Stimulated activated CD4-positive, alpha-beta T cell treated with anti-CD3 and anti-CD28 coated beads, Interleukin-2, amount 100 ng/mL, for 48 hours (primary cell): ENCODE measurements around the gene IL13RA2.

ENCODE experiments used
- DNase-seq, 2 donors: peaks; one replicate each; pipeline ENCODE4 v3.0.0-alpha.2; 2020

IL13RA2 gene, protein sequence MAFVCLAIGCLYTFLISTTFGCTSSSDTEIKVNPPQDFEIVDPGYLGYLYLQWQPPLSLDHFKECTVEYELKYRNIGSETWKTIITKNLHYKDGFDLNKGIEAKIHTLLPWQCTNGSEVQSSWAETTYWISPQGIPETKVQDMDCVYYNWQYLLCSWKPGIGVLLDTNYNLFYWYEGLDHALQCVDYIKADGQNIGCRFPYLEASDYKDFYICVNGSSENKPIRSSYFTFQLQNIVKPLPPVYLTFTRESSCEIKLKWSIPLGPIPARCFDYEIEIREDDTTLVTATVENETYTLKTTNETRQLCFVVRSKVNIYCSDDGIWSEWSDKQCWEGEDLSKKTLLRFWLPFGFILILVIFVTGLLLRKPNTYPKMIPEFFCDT

GRCh38 chrX:115017455-115017854 lies at the start of gene IL13RA2:
IL13RA2 (minus strand) TSS chrX:115017616; CDS start chrX:115017269, 347 bp downstream.
- no peak for DNase-seq

DNA sequence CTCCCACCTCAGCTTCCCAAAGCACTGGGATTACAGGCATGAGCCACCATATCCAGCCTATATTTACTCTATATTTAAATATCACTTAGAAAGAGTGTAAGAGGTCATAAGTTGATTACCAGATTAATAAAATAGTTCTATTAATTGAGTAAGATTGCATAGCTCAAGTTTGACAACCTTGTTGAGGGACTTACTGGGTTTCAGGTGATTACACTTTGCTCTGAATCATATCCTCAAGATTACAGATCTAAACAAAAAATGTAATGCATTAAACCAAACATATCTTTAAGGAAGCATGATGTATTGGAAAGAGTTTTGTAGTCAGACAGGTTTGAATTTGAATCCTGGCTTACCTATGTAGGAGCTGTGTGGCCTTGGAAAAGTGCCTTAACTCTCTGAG lies 47.9 kb upstream of the IL13RA2 start:
- no peak for DNase-seq

DNA sequence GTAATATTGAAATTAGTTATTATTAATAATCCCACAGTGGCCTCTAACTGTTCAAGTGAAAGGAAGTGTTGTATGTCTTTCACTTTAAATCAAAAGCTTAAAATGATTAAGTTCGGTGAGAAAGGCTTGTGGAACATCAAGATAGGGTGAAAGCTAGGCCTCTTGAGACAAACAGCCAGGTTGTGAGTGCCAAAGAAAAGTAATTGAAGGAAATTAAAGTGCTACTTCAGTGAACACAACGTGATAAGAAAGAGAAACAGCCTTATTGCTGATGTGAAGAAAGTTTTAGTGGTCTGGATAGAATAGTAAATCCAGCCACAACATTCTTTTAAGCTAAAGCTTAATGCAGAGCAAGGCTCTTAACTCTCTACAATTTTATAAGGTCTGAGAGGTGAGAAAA lies 42.6 kb upstream of the IL13RA2 start:
- no peak for DNase-seq

DNA sequence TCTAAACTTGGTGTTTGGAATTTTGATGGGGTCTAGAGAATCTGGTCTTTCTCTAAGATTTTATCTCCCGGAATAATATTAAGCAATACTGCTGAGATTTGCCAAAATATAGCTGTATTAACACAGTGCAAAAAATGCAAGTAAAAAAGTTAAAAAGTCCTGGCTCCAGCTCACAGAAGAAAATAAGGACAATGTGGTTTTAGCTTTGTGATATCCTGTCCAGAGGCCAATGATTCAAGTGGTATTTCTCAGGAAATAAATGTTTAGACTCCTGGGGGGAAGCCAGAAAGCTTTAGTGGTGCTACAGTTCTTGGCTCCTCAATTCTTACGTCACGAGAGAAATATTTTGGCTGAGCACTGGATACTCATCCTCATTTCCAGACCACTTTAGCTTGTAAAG lies 40.9 kb upstream of the IL13RA2 start:
- DNase-seq: no peak

DNA sequence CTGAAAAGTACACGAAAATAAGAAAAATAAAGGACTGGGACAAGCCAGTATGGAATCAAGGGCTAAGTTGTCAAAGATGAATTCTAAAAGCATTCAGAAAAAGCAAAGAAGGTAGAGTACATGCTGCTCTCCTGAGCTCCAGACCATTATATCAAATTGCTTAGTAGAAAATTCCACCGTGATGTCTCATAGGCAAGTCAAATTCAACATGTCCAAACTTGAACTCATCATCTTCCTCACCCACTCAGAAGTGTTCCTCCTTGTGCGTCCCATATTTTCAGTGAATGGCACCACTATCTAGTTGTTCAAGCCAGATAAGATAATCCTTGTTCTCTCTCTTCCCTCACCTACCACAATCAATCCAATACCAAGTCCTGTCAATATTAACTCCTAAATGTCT lies 37.5 kb upstream of the IL13RA2 start:
- DNase-seq: no peak

GRCh38 chrX:115053223-115053622 lies 35.8 kb upstream of the IL13RA2 start:
- no peak for DNase-seq

DNA sequence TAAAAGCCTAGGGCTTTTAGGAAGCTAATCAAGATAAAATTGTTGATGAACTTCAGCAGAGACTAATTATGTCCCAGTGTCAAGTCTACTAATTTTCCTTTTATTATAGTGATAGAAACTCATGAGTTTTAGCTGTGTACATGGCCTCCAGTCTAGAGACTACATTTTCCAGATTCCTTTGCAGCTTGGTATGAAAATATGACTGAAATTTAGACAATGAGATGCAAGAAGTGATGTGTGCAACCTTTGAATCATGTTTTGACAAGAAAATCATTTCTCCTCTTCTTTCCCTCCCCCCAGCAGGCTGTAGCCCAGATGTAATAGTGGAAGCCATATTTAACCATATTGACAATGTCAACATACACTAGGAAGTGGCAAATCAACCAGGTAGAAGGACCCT lies 30.3 kb upstream of the IL13RA2 start:
- no peak for DNase-seq

DNA sequence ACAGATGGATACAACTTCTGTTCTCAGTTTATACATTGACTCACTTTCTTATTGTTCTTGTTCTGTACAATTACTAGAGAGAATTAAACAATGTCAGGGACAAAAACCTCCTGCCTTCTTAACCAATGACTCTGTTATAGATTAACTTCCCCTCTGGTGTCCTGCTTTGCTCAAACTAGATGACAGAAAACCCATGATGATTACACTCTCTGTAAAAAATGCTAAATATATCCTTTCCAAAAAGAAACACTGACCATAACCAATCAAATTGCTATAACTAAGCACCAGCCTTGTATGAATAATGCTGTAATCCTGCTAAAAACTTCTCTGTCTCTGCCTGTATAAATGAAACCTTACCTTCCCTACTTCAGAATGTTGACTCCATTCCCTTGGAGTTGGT lies 29.8 kb upstream of the IL13RA2 start:
- no peak for DNase-seq

DNA sequence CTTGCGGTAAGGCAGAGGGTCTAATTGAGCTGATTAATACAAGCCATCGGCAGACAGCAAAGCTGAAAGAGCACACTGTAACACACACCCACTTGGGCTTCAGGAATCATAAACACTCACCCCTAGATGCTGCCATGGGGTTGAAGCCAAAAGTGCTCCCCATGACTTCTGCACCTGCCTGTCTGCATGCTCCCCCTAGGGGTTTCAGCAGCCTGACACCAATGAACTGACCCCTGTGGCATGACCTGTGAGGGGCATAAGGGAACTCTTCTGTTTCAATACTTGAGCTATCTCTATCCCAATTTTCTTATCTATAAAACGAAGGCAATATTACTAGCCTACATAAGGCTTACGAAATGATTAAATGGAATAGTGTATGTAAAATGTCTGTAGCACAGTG lies 23.0 kb upstream of the IL13RA2 start:
- no peak for DNase-seq

- no peak for DNase-seq
Measured at GRCh38 chrX:115038406-115038805, 21.0 kb upstream of the IL13RA2 start.

GRCh38 chrX:115036029-115036428 lies 18.6 kb upstream of the IL13RA2 start:
- DNase-seq: no peak

DNA sequence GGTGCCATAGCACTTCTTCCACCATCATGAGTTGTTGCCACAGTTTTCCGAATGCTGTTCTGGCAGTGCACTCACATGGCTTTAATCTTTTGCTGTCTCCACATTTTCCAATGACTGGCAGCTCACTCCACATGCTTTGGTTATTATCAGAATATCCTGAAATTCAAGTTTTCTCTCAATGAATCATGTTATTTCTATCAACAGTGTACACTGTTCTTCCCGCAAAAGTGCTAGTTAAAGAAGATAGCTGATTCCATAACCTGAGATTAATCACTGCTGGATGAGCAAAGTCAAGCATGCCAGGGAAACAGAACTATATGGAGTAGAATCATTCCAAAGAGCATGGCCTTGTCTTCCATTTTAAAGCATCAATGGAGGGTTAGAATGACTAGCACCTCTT lies 14.6 kb upstream of the IL13RA2 start:
- no peak for DNase-seq

- no peak for DNase-seq
Measured at GRCh38 chrX:115030625-115031024, 13.2 kb upstream of the IL13RA2 start.

- DNase-seq: no peak
Measured at GRCh38 chrX:115029869-115030570, 12.6 kb upstream of the IL13RA2 start.

DNA sequence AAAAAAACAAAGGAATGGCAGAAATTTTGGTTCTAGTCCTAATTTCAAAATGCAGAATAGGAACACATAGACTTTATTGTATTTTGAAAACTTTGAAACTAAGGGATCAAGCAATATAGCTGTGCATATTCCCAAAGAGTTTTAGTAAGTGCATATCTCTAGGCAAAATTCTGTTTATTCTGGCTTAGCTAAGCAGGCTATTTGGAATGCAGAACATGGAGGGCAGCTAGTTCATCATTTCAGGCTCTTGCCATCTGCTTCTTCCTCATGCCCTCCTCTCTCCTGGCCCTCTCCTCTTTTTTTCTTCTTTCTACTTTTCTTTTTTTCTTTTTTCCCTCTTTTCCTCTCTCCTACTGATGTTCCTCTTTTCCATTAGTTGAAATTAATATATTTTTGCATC lies 12.0 kb upstream of the IL13RA2 start:
- DNase-seq: no peak

DNA sequence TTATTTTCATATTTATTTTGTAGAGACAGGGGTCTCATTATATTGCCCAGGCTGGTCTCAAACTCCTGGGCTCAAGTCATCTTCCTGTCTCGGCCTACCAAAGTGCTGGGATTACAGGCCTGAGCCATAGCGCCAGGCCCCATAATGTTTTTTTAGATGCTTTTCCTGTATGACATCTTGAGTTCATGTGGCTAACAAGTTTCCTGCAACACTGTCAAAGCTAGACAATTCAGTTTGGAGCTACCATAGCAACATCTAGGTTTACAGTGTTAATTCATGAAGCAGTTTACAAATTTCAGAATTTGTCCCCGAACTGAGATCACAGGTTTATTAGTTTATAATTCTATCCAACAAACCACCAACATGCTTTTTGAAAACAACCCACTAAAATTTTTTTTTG lies 6.4 kb upstream of the IL13RA2 start:
- no peak for DNase-seq

DNA sequence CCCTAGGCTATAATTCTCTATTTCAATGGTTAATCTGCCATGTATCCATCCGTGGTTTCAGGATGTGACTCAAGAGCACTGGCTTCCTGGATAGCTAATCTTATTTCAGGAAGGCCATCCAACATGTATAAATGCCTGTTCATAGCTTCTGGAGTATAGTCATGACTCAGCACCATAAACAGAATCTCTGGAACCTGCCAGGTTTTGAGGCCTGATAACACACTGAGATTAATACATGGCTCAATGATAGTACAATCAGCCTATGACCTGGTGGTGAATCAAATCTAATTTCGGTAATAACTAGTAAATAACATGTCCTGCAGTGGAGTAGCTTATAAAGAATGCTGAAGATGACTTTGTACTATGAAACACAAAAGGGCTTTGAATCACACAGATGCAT lies 5.7 kb upstream of the IL13RA2 start:
- no peak for DNase-seq

DNA sequence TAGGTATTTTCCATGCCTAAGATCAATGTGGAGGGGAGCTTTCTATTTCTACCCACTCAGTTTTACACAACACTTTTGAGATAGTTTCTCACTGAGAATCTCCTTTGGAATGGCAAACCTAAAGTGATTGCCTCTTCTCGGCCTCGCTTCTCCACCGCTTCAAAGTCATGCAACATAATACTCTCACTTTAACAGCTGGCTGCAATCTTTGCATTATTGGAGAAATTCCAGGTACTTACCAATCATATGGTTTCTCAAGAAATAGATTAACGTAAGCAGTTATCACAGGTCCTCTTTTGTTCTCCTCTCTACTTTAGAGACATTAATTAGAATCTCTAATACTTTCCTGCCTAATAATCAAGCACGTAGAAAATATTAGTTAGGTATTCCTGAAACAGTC lies 3.7 kb upstream of the IL13RA2 start:
- no peak for DNase-seq

DNA sequence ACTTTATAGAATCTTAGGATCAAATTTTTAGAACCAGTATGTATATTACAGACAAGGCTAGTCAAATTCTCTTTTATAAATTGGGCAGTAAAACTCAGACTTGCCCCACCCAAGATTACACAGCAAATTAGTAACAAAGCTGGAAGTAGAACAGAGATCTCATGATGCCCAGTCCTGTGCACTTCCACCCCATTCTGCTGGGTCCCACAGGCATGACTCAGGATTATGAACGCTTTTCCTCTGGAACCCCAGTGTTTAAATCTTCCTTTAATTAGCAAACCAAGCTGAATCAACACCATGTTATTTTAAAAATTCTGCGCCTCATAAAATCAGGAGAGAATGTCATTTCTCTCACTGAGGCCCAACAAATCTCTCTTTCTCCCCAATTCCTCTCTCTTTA lies 1.5 kb upstream of the IL13RA2 start:
- no peak for DNase-seq

- peak in 1 of 2 donors; percentile 21 for DNase-seq
Measured at GRCh38 chrX:115018040-115018647, 728 bp upstream of the IL13RA2 start.

GRCh38 chrX:115013705-115014104 lies 3.7 kb downstream of the IL13RA2 start:
- DNase-seq: no peak

GRCh38 chrX:115011428-115011827 lies 6.0 kb downstream of the IL13RA2 start:
- no peak for DNase-seq

GRCh38 chrX:114999906-115000305 lies 17.5 kb downstream of the IL13RA2 start:
- DNase-seq: no peak

DNA sequence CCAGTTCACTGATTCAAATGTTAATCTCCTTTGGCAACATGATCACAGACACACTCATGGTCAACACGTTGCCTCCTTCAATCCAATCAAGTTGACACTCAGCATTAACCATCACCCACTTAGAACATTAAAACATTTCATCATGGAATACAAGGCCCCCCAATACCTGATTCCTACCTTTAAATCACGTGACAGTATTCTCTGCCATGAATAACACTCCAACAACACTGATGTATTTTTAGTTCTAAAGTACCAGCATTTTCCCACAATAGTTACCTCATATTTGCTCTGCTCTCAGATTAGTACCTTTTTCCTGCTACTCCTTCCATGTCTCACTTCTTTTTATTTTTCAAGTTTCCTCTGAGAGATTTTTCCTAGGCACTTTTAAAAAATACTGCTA lies 19.6 kb downstream of the IL13RA2 start:
- DNase-seq: no peak
